Measurements from ENCODE around the gene SLC25A21. TPM values are rescaled to one million over a fixed set of nuclear protein-coding genes. Genes with fewer than 3 reads are reported as not detected.

SLC25A21 gene
- total and polyA plus RNA-seq, 2 of the 13 experiments (the other 11 are each of a cell fraction or from before 2014, with no cell fraction given): 1.9 to 2.9 TPM

DNA sequence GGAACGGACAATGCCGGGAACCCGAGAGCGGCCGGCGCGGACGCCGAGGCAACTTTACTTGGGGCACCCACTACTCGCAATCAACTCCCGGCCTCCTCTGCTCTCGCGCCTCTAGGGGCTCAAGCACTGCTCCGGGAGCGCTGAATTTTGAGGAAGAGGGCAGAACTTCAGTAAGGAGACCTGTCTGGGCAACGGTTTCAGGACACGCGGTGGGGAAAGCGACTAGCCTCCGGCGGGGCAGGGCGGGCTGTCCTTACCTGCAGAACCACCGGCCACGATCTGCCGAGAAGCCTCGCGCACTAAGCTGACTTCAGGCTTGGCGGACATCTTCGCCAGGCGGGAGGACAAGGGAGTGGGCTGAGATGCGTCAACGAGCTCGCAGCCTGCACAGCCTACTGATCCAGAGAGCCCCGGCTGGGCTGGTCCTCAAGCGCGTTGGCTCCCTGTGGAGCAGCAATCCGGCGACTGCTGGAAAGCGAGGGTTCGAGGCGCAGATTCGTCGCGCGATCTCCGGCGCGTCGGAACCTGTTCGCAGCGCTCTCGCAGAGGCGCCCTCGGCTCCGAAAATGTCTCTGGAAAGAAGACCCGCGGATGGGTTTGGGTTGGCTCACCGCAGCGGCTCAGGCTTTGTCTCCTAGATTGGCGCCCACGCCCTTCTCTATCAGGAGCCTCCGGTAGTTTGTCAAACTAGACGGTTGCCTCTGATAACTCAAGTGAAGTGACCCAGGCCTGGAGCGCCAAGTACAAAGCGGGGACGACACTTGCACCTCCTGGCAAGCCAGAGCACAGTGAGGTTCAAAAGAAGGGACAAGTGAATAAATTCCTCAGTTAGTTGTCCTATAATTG lies at the start of gene SLC25A21 (continued):
- TF ChIP-seq ZNF484 (CRISPR knock-in tag; IDR thresholded peaks at IDR 0.05; ENCODE audit: borderline replicate concordance, low read depth): no peak
- peak; percentile 6; the same call in 1 of the 2 replicates for TF ChIP-seq PPARG (CRISPR knock-in tag; conservative IDR thresholded peaks at IDR 0.05)
- TF ChIP-seq ZNF44 (CRISPR knock-in tag; IDR thresholded peaks at IDR 0.05): peak; percentile 100
- TF ChIP-seq CBFB (CRISPR knock-in tag; IDR thresholded peaks at IDR 0.05): peak; percentile 44; the same call in 1 of the 2 replicates
- peak; percentile 55 for TF ChIP-seq ONECUT2 (CRISPR knock-in tag; IDR thresholded peaks at IDR 0.05)
- TF ChIP-seq HDAC2 (CRISPR knock-in tag; IDR thresholded peaks at IDR 0.05): peak; percentile 90
- TF ChIP-seq ZNF670 (CRISPR knock-in tag; IDR thresholded peaks at IDR 0.05; ENCODE audit: borderline replicate concordance): peak; percentile 99
- TF ChIP-seq, protein P1, sequence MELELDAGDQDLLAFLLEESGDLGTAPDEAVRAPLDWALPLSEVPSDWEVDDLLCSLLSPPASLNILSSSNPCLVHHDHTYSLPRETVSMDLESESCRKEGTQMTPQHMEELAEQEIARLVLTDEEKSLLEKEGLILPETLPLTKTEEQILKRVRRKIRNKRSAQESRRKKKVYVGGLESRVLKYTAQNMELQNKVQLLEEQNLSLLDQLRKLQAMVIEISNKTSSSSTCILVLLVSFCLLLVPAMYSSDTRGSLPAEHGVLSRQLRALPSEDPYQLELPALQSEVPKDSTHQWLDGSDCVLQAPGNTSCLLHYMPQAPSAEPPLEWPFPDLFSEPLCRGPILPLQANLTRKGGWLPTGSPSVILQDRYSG (CRISPR knock-in tag; IDR thresholded peaks at IDR 0.05): peak; percentile 99
- peak; percentile 98 for TF ChIP-seq NKX3-1 (CRISPR knock-in tag; IDR thresholded peaks at IDR 0.05)
- TF ChIP-seq GPN1 (CRISPR knock-in tag; IDR thresholded peaks at IDR 0.05; ENCODE audit: borderline replicate concordance): peak; percentile 72; the same call in 1 of the 2 replicates
- TF ChIP-seq, protein P2, sequence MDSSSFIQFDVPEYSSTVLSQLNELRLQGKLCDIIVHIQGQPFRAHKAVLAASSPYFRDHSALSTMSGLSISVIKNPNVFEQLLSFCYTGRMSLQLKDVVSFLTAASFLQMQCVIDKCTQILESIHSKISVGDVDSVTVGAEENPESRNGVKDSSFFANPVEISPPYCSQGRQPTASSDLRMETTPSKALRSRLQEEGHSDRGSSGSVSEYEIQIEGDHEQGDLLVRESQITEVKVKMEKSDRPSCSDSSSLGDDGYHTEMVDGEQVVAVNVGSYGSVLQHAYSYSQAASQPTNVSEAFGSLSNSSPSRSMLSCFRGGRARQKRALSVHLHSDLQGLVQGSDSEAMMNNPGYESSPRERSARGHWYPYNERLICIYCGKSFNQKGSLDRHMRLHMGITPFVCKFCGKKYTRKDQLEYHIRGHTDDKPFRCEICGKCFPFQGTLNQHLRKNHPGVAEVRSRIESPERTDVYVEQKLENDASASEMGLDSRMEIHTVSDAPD (CRISPR knock-in tag; IDR thresholded peaks at IDR 0.05): peak; percentile 50
- TF ChIP-seq PTBP1 (IDR thresholded peaks at IDR 0.05; ENCODE audit: low read depth, low read length, poor library complexity, severe bottlenecking): peak; percentile 98
- TF ChIP-seq, protein P3, sequence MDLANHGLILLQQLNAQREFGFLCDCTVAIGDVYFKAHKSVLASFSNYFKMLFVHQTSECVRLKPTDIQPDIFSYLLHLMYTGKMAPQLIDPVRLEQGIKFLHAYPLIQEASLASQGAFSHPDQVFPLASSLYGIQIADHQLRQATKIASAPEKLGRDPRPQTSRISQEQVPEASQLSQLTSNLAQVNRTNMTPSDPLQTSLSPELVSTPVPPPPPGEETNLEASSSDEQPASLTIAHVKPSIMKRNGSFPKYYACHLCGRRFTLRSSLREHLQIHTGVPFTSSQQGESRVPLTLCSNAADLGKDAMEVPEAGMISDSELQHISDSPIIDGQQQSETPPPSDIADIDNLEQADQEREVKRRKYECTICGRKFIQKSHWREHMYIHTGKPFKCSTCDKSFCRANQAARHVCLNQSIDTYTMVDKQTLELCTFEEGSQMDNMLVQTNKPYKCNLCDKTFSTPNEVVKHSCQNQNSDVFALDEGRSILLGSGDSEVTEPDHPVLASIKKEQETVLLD (CRISPR knock-in tag; IDR thresholded peaks at IDR 0.05; ENCODE audit: low read depth): peak; percentile 81
- TF ChIP-seq MEIS1 (CRISPR knock-in tag; IDR thresholded peaks at IDR 0.05; ENCODE audit: borderline replicate concordance): peak; percentile 96
- no peak for TF ChIP-seq ZNF432 (CRISPR knock-in tag; IDR thresholded peaks at IDR 0.05; ENCODE audit: borderline replicate concordance)
- peak; percentile 58 for TF ChIP-seq ATF1 (CRISPR knock-in tag; IDR thresholded peaks at IDR 0.05)
- TF ChIP-seq ZNF772 (CRISPR knock-in tag; IDR thresholded peaks at IDR 0.05): peak; percentile 98
- TF ChIP-seq GTF2F1 (IDR thresholded peaks at IDR 0.05; ENCODE audit: low read length): peak; percentile 51
- TF ChIP-seq ZNF264 (CRISPR knock-in tag; IDR thresholded peaks at IDR 0.05): peak; percentile 95
- peak; percentile 98 for TF ChIP-seq ZMYM4 (CRISPR knock-in tag; IDR thresholded peaks at IDR 0.05)
- TF ChIP-seq, protein P4, sequence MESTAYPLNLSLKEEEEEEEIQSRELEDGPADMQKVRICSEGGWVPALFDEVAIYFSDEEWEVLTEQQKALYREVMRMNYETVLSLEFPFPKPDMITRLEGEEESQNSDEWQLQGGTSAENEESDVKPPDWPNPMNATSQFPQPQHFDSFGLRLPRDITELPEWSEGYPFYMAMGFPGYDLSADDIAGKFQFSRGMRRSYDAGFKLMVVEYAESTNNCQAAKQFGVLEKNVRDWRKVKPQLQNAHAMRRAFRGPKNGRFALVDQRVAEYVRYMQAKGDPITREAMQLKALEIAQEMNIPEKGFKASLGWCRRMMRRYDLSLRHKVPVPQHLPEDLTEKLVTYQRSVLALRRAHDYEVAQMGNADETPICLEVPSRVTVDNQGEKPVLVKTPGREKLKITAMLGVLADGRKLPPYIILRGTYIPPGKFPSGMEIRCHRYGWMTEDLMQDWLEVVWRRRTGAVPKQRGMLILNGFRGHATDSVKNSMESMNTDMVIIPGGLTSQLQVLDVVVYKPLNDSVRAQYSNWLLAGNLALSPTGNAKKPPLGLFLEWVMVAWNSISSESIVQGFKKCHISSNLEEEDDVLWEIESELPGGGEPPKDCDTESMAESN (CRISPR knock-in tag; conservative IDR thresholded peaks at IDR 0.05): peak; percentile 99
- peak; percentile 98 for TF ChIP-seq ZNF775 (CRISPR knock-in tag; IDR thresholded peaks at IDR 0.05; ENCODE audit: borderline replicate concordance)
- TF ChIP-seq SAFB2 (CRISPR knock-in tag; IDR thresholded peaks at IDR 0.05; ENCODE audit: borderline replicate concordance, low read depth): peak; percentile 98
- peak; percentile 83; the same call in 1 of the 2 replicates for TF ChIP-seq ISX (CRISPR knock-in tag; conservative IDR thresholded peaks at IDR 0.05)
